Measurements from ENCODE around the gene SERPINB6. TPM values are rescaled to one million over a fixed set of nuclear protein-coding genes. Genes with fewer than 3 reads are reported as not detected.

SERPINB6 gene
- total and polyA plus RNA-seq, 4 donors, result 24.0 to 32.4 (median 31.8) TPM

- Histone ChIP-seq H3K27me3 (ENCODE audit: control insufficient read depth in 4 of 4, insufficient read depth in 4 of 4, low read length in 3 of 4) (no peaks in the 10 kb centered on the region), H3K4me1 (ENCODE audit: control insufficient read depth in 4 of 4, insufficient read depth in 4 of 4, low read length in 3 of 4) (no peaks in the 10 kb centered on the region), H3K9ac (ENCODE audit: low read depth in 1 of 2, low read length in 2 of 2) (no peak overlapping the region), H3K36me3 (ENCODE audit: control insufficient read depth in 4 of 4, insufficient read depth in 3 of 4, low read depth in 1 of 4, low read length in 3 of 4) (no peaks in the 10 kb centered on the region), H3K27ac (ENCODE audit: low read depth in 1 of 2, low read length in 2 of 2) (no peak overlapping the region), H3K4me3 (ENCODE audit: low read depth in 1 of 3, low read length in 3 of 3) (no peak overlapping the region), H3K9me3 (ENCODE audit: control insufficient read depth in 4 of 4, low read length in 3 of 4) (no peaks in the 10 kb centered on the region)
- WGBS, result 86% methylated on average over 4 of the region's 4 CpGs
- TF ChIP-seq CTCF (IDR thresholded peaks at IDR 0.05; ENCODE audit: low read depth, low read length, missing input control) (no peak), NR2F2 (IDR thresholded peaks at IDR 0.05) (no peak), SP1 (IDR thresholded peaks at IDR 0.05) (no peak), FOXA2 (IDR thresholded peaks at IDR 0.05) (no peak)
- no peak for DNase-seq (ENCODE audit: low spot score)
Observed at GRCh38 chr6:2918936-2919335, 52.4 kb downstream of the SERPINB6 start.

GRCh38 chr6:2917801-2918445 lies 53.4 kb downstream of the SERPINB6 start:
- TF ChIP-seq RAD21 (IDR thresholded peaks at IDR 0.05) (no peak), GABPA (IDR thresholded peaks at IDR 0.05 in 1 of 2, conservative IDR thresholded peaks at IDR 0.05 in 1 of 2) (no peak), ATF3 (IDR thresholded peaks at IDR 0.05) (no peak), CTCF (IDR thresholded peaks at IDR 0.05; ENCODE audit: low read depth, low read length, missing input control) (no peak)
- no peaks in the 10 kb centered on the region for H3K36me3 ChIP-seq (ENCODE audit: control insufficient read depth in 4 of 4, insufficient read depth in 3 of 4, low read depth in 1 of 4, low read length in 3 of 4)
- no peaks in the 10 kb centered on the region for H3K9me3 ChIP-seq (ENCODE audit: control insufficient read depth in 4 of 4, low read length in 3 of 4)
- H3K4me3 ChIP-seq (ENCODE audit: low read depth in 1 of 3, low read length in 3 of 3), result no peak overlapping the region
- 77% methylated on average over 14 of the region's 14 CpGs for WGBS
- H3K9ac ChIP-seq (ENCODE audit: low read depth in 1 of 2, low read length in 2 of 2), result no peak overlapping the region
- H3K27me3 ChIP-seq (ENCODE audit: control insufficient read depth in 4 of 4, insufficient read depth in 4 of 4, low read length in 3 of 4), result no peaks in the 10 kb centered on the region
- no peaks in the 10 kb centered on the region for H3K4me1 ChIP-seq (ENCODE audit: control insufficient read depth in 4 of 4, insufficient read depth in 4 of 4, low read length in 3 of 4)
- no peak for DNase-seq (ENCODE audit: low spot score)
- no peak overlapping the region for H3K27ac ChIP-seq (ENCODE audit: low read depth in 1 of 2, low read length in 2 of 2)

GRCh38 chr6:2917065-2917464 lies 54.3 kb downstream of the SERPINB6 start:
- H3K4me3 ChIP-seq (ENCODE audit: low read depth in 1 of 3, low read length in 3 of 3), result no peak overlapping the region
- H3K27ac ChIP-seq (ENCODE audit: low read depth in 1 of 2, low read length in 2 of 2), result no peak overlapping the region

More at GRCh38 chr6:2917065-2917464, 54.3 kb downstream of the SERPINB6 start:
- no peak for DNase-seq (ENCODE audit: low spot score)
- Histone ChIP-seq H3K4me1 (ENCODE audit: control insufficient read depth in 4 of 4, insufficient read depth in 4 of 4, low read length in 3 of 4) (no peaks in the 10 kb centered on the region), H3K36me3 (ENCODE audit: control insufficient read depth in 4 of 4, insufficient read depth in 3 of 4, low read depth in 1 of 4, low read length in 3 of 4) (no peaks in the 10 kb centered on the region), H3K27me3 (ENCODE audit: control insufficient read depth in 4 of 4, insufficient read depth in 4 of 4, low read length in 3 of 4) (no peaks in the 10 kb centered on the region), H3K9me3 (ENCODE audit: control insufficient read depth in 4 of 4, low read length in 3 of 4) (no peaks in the 10 kb centered on the region), H3K9ac (ENCODE audit: low read depth in 1 of 2, low read length in 2 of 2) (no peak overlapping the region)
- WGBS, result 86% methylated on average over 4 of the region's 4 CpGs
- TF ChIP-seq FOXA1 (IDR thresholded peaks at IDR 0.05) (no peak), FOXA2 (IDR thresholded peaks at IDR 0.05) (no peak), JUND (IDR thresholded peaks at IDR 0.05) (no peak), REST (IDR thresholded peaks at IDR 0.05) (no peak)
